Keratinocyte (primary cell): ENCODE data around the gene RIMS1. TPM values are rescaled to one million over a fixed set of nuclear protein-coding genes. Genes with fewer than 3 reads are reported as not detected.

Source experiments
- DNase-seq: peaks from one replicate; pipeline ENCODE4 v3.0.0-alpha.2; 2011; ENCODE audit warnings: low read depth, missing footprints, low spot score
- FAIRE-seq: peaks from 2 replicates; lab custom pipeline; 2011; peaks lifted over from hg19 to GRCh38; lab: Jason Lieb, UNC
- H2AFZ ChIP-seq: 2 replicates; pipeline ENCODE4 v1.6.0; 2012; ENCODE audit warnings: low read length, control low read depth, inconsistent platforms; ENCODE audit not compliant: control insufficient read depth
- H3K27ac ChIP-seq: 2 replicates; pipeline ENCODE4 v1.5.1; 2011; ENCODE audit warnings: low read length; ENCODE audit not compliant: control insufficient read depth, insufficient read depth
- H3K27me3 ChIP-seq: 3 replicates; pipeline ENCODE4 v1.6.0; 2011; ENCODE audit warnings: low read length; ENCODE audit not compliant: control insufficient read depth, insufficient read depth; ENCODE audit errors: extremely low read depth
- H3K36me3 ChIP-seq, 2 experiments: 2 replicates in 1 of 2; 3 replicates in 1 of 2; pipeline ENCODE4 v1.5.1; 2011; ENCODE audit warnings: low read length in 2 of 2, mild to moderate bottlenecking in 1 of 2; ENCODE audit not compliant: control insufficient read depth in 2 of 2, insufficient read depth in 2 of 2; ENCODE audit errors: extremely low read depth in 1 of 2
- H3K4me1 ChIP-seq: 3 replicates; pipeline ENCODE4 v1.5.1; 2011; ENCODE audit warnings: low read length; ENCODE audit not compliant: control insufficient read depth, insufficient read depth; ENCODE audit errors: extremely low read depth
- H3K4me2 ChIP-seq: 3 replicates; pipeline ENCODE4 v1.6.0; 2011; ENCODE audit warnings: low read depth, low read length; ENCODE audit not compliant: control insufficient read depth, insufficient read depth; ENCODE audit errors: extremely low read depth
- H3K4me3 ChIP-seq, 3 experiments: fragments of 200-600 bp in 1 of 3; sonication (generic) in 1 of 3; 2 replicates in 2 of 3; 3 replicates in 1 of 3; pipeline ENCODE4 v1.5.1; 2011 to 2016; ENCODE audit warnings: low read length in 3 of 3, mild to moderate bottlenecking in 3 of 3, control low read depth in 2 of 3, inconsistent platforms in 1 of 3, low read depth in 1 of 3, mixed read lengths in 1 of 3, mixed run types in 1 of 3, moderate library complexity in 1 of 3; ENCODE audit not compliant: control insufficient read depth in 2 of 3, insufficient read depth in 2 of 3; ENCODE audit errors: extremely low read depth in 1 of 3
- H3K79me2 ChIP-seq: 2 replicates; pipeline ENCODE4 v1.6.0; 2012; ENCODE audit warnings: low read length; ENCODE audit not compliant: control insufficient read depth, insufficient read depth
- H3K9ac ChIP-seq: 3 replicates; pipeline ENCODE4 v1.6.0; 2011; ENCODE audit warnings: low read length; ENCODE audit not compliant: control insufficient read depth, insufficient read depth; ENCODE audit errors: extremely low read depth
- H3K9me1 ChIP-seq: 3 replicates; pipeline ENCODE4 v1.6.0; 2011; ENCODE audit warnings: low read length; ENCODE audit not compliant: control insufficient read depth, insufficient read depth; ENCODE audit errors: extremely low read depth
- H3K9me3 ChIP-seq: 2 replicates; pipeline ENCODE4 v1.5.1; 2012; ENCODE audit warnings: low read depth, low read length; ENCODE audit not compliant: control insufficient read depth
- H4K20me1 ChIP-seq: 3 replicates; pipeline ENCODE4 v1.6.0; 2011; ENCODE audit warnings: low read length; ENCODE audit not compliant: control insufficient read depth, insufficient read depth; ENCODE audit errors: extremely low read depth
- EZH2 ChIP-seq: IDR thresholded peaks from one replicate; pipeline ENCODE4 v1.6.1; 2012; ENCODE audit warnings: inconsistent platforms, mild to moderate bottlenecking, low read length, moderate library complexity
- dilution Hi-C: fragments of 300-500 bp; cut with MboI; formaldehyde crosslinking; loops from one replicate; pipeline ENCODE4 v1.7.0; 2020; ENCODE audit warnings: low sequenced_read_pairs; ENCODE audit not compliant: extremely low pct_ligation_motif_present
- polyA plus RNA-seq, 5 experiments: library from polyadenylated mRNA; depleted of rRNA in 3 of 5; stranded (reverse) in 3 of 5; stranded (forward) in 1 of 5; unstranded in 1 of 5; fragments of >200 nt; gene quantifications; 1 replicate in 1 of 5; 2 replicates in 3 of 5; 3 replicates in 1 of 5; pipeline versions ENCODE4 v1.2.1 to v1.2.3, GENCODE V29; 2011 to 2012; ENCODE audit warnings: missing spikeins in 2 of 5, low read depth in 1 of 5, low replicate concordance in 1 of 5
- TF ChIP-seq, protein P1 (sequence below), 3 experiments: IDR thresholded peaks in 1 of 3; conservative IDR thresholded peaks in 1 of 3; optimal IDR thresholded peaks in 1 of 3; 2 replicates in 2 of 3; 3 replicates in 1 of 3; pipeline versions ENCODE3 to v1.5.1; 2011; ENCODE audit warnings: low read length in 3 of 3, mild to moderate bottlenecking in 3 of 3, moderate library complexity in 2 of 3, control low read depth in 1 of 3, inconsistent platforms in 1 of 3; ENCODE audit not compliant: insufficient read depth in 2 of 3; ENCODE audit errors: extremely low read depth in 1 of 3

The RIMS1 gene
- polyA plus RNA-seq, 1 donor (not counting 4 experiments of a cell fraction or from before 2014, with no cell fraction given), result not detected

- TF ChIP-seq, protein P1, sequence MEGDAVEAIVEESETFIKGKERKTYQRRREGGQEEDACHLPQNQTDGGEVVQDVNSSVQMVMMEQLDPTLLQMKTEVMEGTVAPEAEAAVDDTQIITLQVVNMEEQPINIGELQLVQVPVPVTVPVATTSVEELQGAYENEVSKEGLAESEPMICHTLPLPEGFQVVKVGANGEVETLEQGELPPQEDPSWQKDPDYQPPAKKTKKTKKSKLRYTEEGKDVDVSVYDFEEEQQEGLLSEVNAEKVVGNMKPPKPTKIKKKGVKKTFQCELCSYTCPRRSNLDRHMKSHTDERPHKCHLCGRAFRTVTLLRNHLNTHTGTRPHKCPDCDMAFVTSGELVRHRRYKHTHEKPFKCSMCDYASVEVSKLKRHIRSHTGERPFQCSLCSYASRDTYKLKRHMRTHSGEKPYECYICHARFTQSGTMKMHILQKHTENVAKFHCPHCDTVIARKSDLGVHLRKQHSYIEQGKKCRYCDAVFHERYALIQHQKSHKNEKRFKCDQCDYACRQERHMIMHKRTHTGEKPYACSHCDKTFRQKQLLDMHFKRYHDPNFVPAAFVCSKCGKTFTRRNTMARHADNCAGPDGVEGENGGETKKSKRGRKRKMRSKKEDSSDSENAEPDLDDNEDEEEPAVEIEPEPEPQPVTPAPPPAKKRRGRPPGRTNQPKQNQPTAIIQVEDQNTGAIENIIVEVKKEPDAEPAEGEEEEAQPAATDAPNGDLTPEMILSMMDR (optimal IDR thresholded peaks at IDR 0.05 in 1 of 3, IDR thresholded peaks at IDR 0.05 in 1 of 3, conservative IDR thresholded peaks at IDR 0.05 in 1 of 3; ENCODE audit: extremely low read depth in 1 of 3, insufficient read depth in 2 of 3, low read length in 3 of 3), result no peak
- no peak for TF ChIP-seq EZH2
- Histone ChIP-seq H2AFZ (no peak overlapping the region), H3K4me3 (no peak overlapping the region), H3K9me1 (no peaks in the 10 kb centered on the region), H3K79me2 (no peaks in the 10 kb centered on the region), H3K27ac (no peak overlapping the region), H3K4me1 (no peaks in the 10 kb centered on the region), H3K9ac (no peak overlapping the region), H3K4me2 (no peak overlapping the region), H4K20me1 (no peaks in the 10 kb centered on the region), H3K27me3 (no peaks in the 10 kb centered on the region), H3K36me3 (no peaks in the 10 kb centered on the region), H3K9me3 (no peaks in the 10 kb centered on the region)
- FAIRE-seq, result no peak
- dilution Hi-C loops, result no loop called here
- no peak for DNase-seq
These were observed 195.5 kb downstream of the RIMS1 start for GRCh38 chr6:72081871-72082270.

DNA sequence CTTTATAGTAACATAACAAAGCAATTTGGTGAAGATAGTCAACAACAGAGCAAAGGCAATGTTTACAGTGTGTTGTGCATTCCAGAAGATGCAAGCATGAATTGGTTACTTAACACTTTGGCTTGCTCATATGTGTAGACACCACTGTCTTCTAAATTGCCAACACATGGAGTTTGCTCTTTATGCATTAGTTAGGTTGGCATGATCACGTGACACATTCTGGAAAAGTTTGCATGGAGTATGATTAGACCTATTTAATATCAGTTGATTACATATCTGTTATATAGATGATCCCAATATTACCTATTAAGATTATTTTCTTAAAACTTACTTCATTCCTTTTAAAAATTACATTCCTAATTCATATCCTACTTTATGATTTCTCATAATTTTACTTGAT, 197.6 kb downstream of the RIMS1 start:
- no peaks in the 10 kb centered on the region for H4K20me1 ChIP-seq
- no peaks in the 10 kb centered on the region for H3K79me2 ChIP-seq
- H3K4me3 ChIP-seq, result no peak overlapping the region
- H3K36me3 ChIP-seq, result no peaks in the 10 kb centered on the region
- DNase-seq (no peak), FAIRE-seq (no peak)
- no peaks in the 10 kb centered on the region for H3K27me3 ChIP-seq
- H3K9ac ChIP-seq, result no peak overlapping the region
- no peak for TF ChIP-seq EZH2
- TF ChIP-seq, protein P1 (optimal IDR thresholded peaks at IDR 0.05 in 1 of 3, IDR thresholded peaks at IDR 0.05 in 1 of 3, conservative IDR thresholded peaks at IDR 0.05 in 1 of 3; ENCODE audit: extremely low read depth in 1 of 3, insufficient read depth in 2 of 3, low read length in 3 of 3), result no peak
- no peak overlapping the region for H3K4me2 ChIP-seq
- H3K4me1 ChIP-seq, result no peaks in the 10 kb centered on the region
- no peak overlapping the region for H3K27ac ChIP-seq
- H3K9me1 ChIP-seq, result no peaks in the 10 kb centered on the region
- no peak overlapping the region for H2AFZ ChIP-seq
- dilution Hi-C loops, result no loop called here
- H3K9me3 ChIP-seq, result no peaks in the 10 kb centered on the region
